Neural cell (in vitro differentiated cells): ENCODE data around the gene GTF2F2. TPM values are rescaled to one million over a fixed set of nuclear protein-coding genes. Genes with fewer than 3 reads are reported as not detected.

ENCODE experiments used
- H2AFZ ChIP-seq: fragments of 200-600, 300-800 bp; sonication (generic), shearing (Covaris generic); 2 replicates; pipeline ENCODE4 v1.6.0; 2014; ENCODE audit warnings: low read depth, mild to moderate bottlenecking, antibody characterized with exemption, low read length, moderate library complexity
- H3F3A ChIP-seq: fragments of 200-600 bp; shearing (Covaris generic); 2 replicates; pipeline ENCODE4 v1.6.1; 2016; ENCODE audit warnings: mild to moderate bottlenecking, moderate library complexity, mixed read lengths, antibody characterized with exemption, low read length; ENCODE audit not compliant: insufficient read depth, poor library complexity, severe bottlenecking
- H3K27ac ChIP-seq: fragments of 200-600, 300-800 bp; sonication (generic), shearing (Covaris generic); 2 replicates; pipeline ENCODE4 v1.5.1; 2014; ENCODE audit warnings: mild to moderate bottlenecking, low read length, moderate library complexity
- H3K27me3 ChIP-seq: fragments of 300-800, 200-600 bp; sonication (generic), shearing (Covaris generic); 2 replicates; pipeline ENCODE4 v1.6.0; 2014; ENCODE audit warnings: mild to moderate bottlenecking, low read depth, low read length, moderate library complexity; ENCODE audit not compliant: insufficient read depth
- H3K36me3 ChIP-seq: fragments of 300-800, 200-600 bp; sonication (generic), shearing (Covaris generic); 2 replicates; pipeline ENCODE4 v1.5.1; 2014; ENCODE audit warnings: mild to moderate bottlenecking, antibody characterized with exemption, low read length, moderate library complexity; ENCODE audit not compliant: insufficient read depth
- H3K4me2 ChIP-seq: fragments of 300-800, 200-600 bp; sonication (generic), shearing (Covaris generic); 2 replicates; pipeline ENCODE4 v1.6.0; 2014; ENCODE audit warnings: mild to moderate bottlenecking, low read length
- H3K4me3 ChIP-seq: fragments of 300-800, 200-600 bp; sonication (generic), shearing (Covaris generic); 2 replicates; pipeline ENCODE4 v1.5.1; 2014; ENCODE audit warnings: mild to moderate bottlenecking, low read length, moderate library complexity
- H3K79me2 ChIP-seq: fragments of 200-600 bp; shearing (Covaris generic); replicated peaks from 2 replicates; pipeline ENCODE4 v1.6.0; 2014; ENCODE audit warnings: mild to moderate bottlenecking, low read length, moderate library complexity; ENCODE audit not compliant: insufficient read depth
- H3K9ac ChIP-seq: fragments of 300-800, 200-600 bp; sonication (generic), shearing (Covaris generic); 2 replicates; pipeline ENCODE4 v1.6.1; 2016; ENCODE audit warnings: mild to moderate bottlenecking, low read length, mixed read lengths
- H3K9me2 ChIP-seq: fragments of 200-600 bp; shearing (Covaris generic); 2 replicates; pipeline ENCODE4 v1.6.1; 2016; ENCODE audit warnings: mild to moderate bottlenecking, low read length, mixed read lengths; ENCODE audit not compliant: insufficient read depth
- H3K9me3 ChIP-seq: fragments of 200-600, 300-800 bp; sonication (generic), shearing (Covaris generic); 2 replicates; pipeline ENCODE4 v1.6.1; 2016; ENCODE audit warnings: mild to moderate bottlenecking, mixed run types, low read length, moderate library complexity, mixed read lengths
- H4K20me1 ChIP-seq: fragments of 200-600 bp; shearing (Covaris generic); 2 replicates; pipeline ENCODE4 v1.6.1; 2016; ENCODE audit warnings: mild to moderate bottlenecking, mixed run types; ENCODE audit not compliant: insufficient read depth
- CTCF ChIP-seq: fragments of 450-650 bp; IDR thresholded peaks from 2 replicates; pipeline ENCODE4 v1.5.1; 2014; ENCODE audit warnings: antibody characterized with exemption, mild to moderate bottlenecking, moderate library complexity; ENCODE audit not compliant: poor library complexity, severe bottlenecking
- EP300 ChIP-seq: fragments of 450-650 bp; conservative IDR thresholded peaks from 2 replicates; pipeline ENCODE4 v1.6.1; 2014; ENCODE audit warnings: antibody characterized with exemption, mild to moderate bottlenecking, moderate library complexity; ENCODE audit not compliant: poor library complexity, severe bottlenecking
- EZH2 ChIP-seq: fragments of 200-600, 300-800 bp; shearing (Covaris generic), sonication (generic); IDR thresholded peaks from 2 replicates; pipeline ENCODE4 v1.6.1; 2014; ENCODE audit warnings: antibody characterized with exemption, low read length, borderline replicate concordance, mild to moderate bottlenecking; ENCODE audit not compliant: insufficient read depth, poor library complexity, severe bottlenecking
- MXI1 ChIP-seq: fragments of 450-650 bp; conservative IDR thresholded peaks from 2 replicates; pipeline ENCODE4 v1.6.1; 2014; ENCODE audit warnings: antibody characterized with exemption, mild to moderate bottlenecking; ENCODE audit not compliant: poor library complexity, severe bottlenecking
- POLR2AphosphoS5 ChIP-seq: IDR thresholded peaks from 2 replicates; pipeline ENCODE4 v1.6.1; 2012
- RAD21 ChIP-seq: fragments of 450-650 bp; conservative IDR thresholded peaks from 2 replicates; pipeline ENCODE4 v1.6.1; 2014; ENCODE audit warnings: antibody characterized with exemption, mild to moderate bottlenecking, moderate library complexity
- SMC3 ChIP-seq: fragments of 450-650 bp; conservative IDR thresholded peaks from 2 replicates; pipeline ENCODE4 v1.6.1; 2014; ENCODE audit warnings: antibody characterized with exemption, mild to moderate bottlenecking, moderate library complexity; ENCODE audit not compliant: poor library complexity
- TAF1 ChIP-seq: IDR thresholded peaks from 2 replicates; pipeline ENCODE4 v1.6.1; 2012; ENCODE audit warnings: low read depth
- polyA plus RNA-seq: library from polyadenylated mRNA; depleted of rRNA; stranded (reverse); fragments of >200 nt; gene quantifications from 2 replicates; pipeline ENCODE4 v1.2.3, GENCODE V29; 2014
- TF ChIP-seq, protein P1 (sequence below): IDR thresholded peaks from 2 replicates; pipeline ENCODE4 v1.6.1; 2012; ENCODE audit warnings: borderline replicate concordance

Gene GTF2F2
- polyA plus RNA-seq, 1 donor from 2014 or later = 29.6 TPM

DNA sequence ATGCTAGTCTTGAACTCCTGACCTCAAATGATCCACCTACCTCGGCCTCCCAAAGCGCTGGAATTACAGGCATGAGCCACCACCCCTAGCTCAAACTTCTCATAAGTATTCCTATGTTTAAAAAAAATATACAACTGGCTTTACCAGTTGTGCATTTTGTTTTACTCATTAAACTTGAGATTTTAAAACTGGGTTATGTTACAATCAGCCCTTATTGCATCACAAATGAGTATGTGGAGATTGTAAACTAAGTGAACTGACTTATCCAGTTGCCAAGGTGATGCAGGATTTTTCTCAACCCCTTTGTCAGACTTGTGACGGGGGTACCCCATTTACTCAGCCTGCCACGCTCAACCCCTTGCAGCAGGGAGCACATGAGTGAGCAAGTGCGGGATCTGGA, 14.4 kb upstream of the GTF2F2 start:
- Histone ChIP-seq H3K79me2 (no peaks in the 10 kb centered on the region), H3K36me3 (no peaks in the 10 kb centered on the region), H3K9ac (no peak overlapping the region), H4K20me1 (no peaks in the 10 kb centered on the region), H3K9me3 (no peaks in the 10 kb centered on the region), H3K4me3 (no peak overlapping the region), H3K9me2 (no peaks in the 10 kb centered on the region), H3K27me3 (peaks cover 41% of the 10 kb centered on the region), H3K4me2 (no peak overlapping the region), H3K27ac (no peak overlapping the region), H2AFZ (no peak overlapping the region), H3F3A (no peaks in the 10 kb centered on the region)
- no peak for TF ChIP-seq EZH2
- TF ChIP-seq, protein P1, sequence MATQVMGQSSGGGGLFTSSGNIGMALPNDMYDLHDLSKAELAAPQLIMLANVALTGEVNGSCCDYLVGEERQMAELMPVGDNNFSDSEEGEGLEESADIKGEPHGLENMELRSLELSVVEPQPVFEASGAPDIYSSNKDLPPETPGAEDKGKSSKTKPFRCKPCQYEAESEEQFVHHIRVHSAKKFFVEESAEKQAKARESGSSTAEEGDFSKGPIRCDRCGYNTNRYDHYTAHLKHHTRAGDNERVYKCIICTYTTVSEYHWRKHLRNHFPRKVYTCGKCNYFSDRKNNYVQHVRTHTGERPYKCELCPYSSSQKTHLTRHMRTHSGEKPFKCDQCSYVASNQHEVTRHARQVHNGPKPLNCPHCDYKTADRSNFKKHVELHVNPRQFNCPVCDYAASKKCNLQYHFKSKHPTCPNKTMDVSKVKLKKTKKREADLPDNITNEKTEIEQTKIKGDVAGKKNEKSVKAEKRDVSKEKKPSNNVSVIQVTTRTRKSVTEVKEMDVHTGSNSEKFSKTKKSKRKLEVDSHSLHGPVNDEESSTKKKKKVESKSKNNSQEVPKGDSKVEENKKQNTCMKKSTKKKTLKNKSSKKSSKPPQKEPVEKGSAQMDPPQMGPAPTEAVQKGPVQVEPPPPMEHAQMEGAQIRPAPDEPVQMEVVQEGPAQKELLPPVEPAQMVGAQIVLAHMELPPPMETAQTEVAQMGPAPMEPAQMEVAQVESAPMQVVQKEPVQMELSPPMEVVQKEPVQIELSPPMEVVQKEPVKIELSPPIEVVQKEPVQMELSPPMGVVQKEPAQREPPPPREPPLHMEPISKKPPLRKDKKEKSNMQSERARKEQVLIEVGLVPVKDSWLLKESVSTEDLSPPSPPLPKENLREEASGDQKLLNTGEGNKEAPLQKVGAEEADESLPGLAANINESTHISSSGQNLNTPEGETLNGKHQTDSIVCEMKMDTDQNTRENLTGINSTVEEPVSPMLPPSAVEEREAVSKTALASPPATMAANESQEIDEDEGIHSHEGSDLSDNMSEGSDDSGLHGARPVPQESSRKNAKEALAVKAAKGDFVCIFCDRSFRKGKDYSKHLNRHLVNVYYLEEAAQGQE = no peak
- TF ChIP-seq CTCF = no peak
- TF ChIP-seq TAF1 = no peak
- no peak for TF ChIP-seq SMC3
- TF ChIP-seq POLR2AphosphoS5 = no peak
- no peak for TF ChIP-seq RAD21
- TF ChIP-seq EP300 = no peak
- no peak for TF ChIP-seq MXI1

DNA sequence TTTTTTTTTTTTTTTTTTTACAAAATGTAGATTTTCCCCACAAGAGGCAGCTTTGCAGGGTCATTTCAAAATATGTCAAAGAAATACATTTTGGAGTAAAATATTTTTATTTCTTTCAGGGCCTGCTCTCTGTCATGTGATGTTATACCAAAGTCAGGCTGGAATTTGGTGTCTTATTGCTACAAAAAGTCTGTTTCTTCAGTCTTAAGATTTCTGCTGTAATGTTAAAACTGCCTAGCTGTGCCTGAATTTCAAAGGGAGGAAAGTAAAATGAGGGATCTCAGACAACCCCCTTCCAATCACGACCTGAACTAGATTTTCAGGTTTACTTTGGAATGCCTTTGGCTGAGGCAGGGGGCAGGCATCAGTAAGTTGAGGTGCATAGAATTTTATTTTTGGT, 12.8 kb upstream of the GTF2F2 start:
- no peak overlapping the region for H3K4me2 ChIP-seq
- H3K27ac ChIP-seq = no peak overlapping the region
- H3F3A ChIP-seq = no peaks in the 10 kb centered on the region
- no peak overlapping the region for H3K4me3 ChIP-seq
- no peak overlapping the region for H2AFZ ChIP-seq
- H3K36me3 ChIP-seq = no peaks in the 10 kb centered on the region
- H4K20me1 ChIP-seq = no peaks in the 10 kb centered on the region
- no peaks in the 10 kb centered on the region for H3K9me2 ChIP-seq
- H3K79me2 ChIP-seq = no peaks in the 10 kb centered on the region
- no peaks in the 10 kb centered on the region for H3K9me3 ChIP-seq
- TF ChIP-seq EP300 (no peak), EZH2 (no peak), POLR2AphosphoS5 (no peak), MXI1 (no peak), SMC3 (no peak), RAD21 (no peak), CTCF (no peak), TAF1 (no peak)
- TF ChIP-seq, protein P1 = no peak
- H3K27me3 ChIP-seq = peaks cover 33% of the 10 kb centered on the region
- no peak overlapping the region for H3K9ac ChIP-seq
